ENCODE data around the gene ENC1. TPM values are rescaled to one million over a fixed set of nuclear protein-coding genes. Genes with fewer than 3 reads are reported as not detected.

The ENC1 gene
- total RNA-seq, 1 donor from 2014 or later = 36.0 TPM

DNA sequence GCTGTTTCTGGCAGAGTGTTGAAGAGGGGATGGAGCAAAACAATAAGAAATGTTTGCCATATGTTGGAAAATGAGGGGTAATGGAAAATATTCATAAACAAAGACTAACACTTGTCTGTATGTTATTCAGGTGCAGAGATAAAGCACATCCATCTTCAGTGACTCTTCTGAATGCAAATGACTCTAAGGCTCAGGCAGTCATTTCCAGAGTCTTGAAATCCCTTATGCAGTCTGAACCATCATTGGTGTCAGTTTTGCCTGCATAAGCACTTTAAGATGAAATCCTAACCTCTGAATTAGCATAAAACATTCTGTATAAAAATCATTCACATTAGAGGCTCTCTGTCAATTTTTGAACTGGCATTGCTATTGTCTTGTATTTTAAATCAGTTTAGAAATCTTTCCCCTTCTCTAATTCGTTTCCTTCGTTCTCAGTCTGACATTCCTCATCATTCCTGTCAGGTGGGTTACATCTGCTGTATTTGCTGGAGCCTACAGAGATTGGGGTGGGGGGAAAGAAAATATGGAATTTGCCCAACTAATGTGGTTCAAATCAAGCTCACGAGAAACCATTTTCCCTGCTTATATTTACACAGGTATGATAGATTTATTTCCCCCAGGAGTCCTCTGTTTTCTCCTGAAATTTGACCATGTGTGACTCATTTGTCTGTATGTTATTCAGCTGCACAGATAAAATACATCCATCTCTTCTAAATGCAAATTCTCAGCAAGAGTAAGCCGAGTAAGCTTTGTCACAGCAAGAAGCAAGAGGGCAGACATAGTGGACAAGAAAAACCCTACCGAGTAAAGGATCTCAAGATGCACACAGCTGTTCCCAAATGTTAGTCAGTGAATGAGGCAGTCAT is 31.6 kb downstream of the ENC1 start:
- DNase-seq (ENCODE audit: low spot score) = no peak

- no peak for DNase-seq (ENCODE audit: low spot score)
Measured at GRCh38 chr5:74605759-74606158, 34.8 kb downstream of the ENC1 start.

- no peak for DNase-seq (ENCODE audit: low spot score)
Measured at GRCh38 chr5:74603376-74603775, 37.2 kb downstream of the ENC1 start.

DNA sequence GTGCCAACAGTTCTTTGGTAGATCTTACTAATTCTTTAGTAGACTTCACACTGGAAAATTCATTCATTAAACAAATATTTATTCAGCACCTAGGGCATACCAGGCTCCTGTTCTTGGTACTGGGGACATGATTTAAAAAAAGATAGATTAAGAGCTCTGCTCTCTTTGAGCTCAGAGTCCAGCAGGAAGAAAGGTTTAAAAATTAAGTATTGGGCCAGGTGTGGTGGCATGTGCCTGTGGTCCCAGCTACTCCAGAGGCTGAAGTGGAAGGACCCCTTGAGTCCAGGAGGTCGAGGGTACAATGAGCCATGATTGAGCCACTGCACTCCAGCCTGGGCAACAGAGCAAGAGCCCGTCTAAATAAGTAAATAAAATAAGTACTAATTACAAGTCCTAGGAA is 41.4 kb downstream of the ENC1 start:
- DNase-seq (ENCODE audit: low spot score) = no peak

DNA sequence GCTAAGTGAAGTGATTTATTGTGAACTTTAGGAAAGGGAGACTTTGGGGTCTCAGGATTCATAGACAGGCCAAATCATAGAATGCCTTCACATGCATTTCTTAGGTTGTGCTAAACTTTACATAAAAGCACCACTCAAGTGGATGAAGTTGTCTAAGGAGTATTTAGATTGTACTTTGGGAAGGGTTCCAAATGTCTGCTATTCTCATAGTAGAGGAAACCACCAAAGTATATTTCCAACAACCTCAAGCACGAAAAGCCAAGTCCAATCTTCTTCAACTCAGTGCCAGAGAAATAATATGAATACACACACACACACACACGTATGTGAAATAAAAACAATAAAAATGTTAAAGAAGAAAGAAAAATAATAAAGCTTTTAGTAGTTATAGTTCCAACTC is 41.8 kb downstream of the ENC1 start:
- no peak for DNase-seq (ENCODE audit: low spot score)

DNA sequence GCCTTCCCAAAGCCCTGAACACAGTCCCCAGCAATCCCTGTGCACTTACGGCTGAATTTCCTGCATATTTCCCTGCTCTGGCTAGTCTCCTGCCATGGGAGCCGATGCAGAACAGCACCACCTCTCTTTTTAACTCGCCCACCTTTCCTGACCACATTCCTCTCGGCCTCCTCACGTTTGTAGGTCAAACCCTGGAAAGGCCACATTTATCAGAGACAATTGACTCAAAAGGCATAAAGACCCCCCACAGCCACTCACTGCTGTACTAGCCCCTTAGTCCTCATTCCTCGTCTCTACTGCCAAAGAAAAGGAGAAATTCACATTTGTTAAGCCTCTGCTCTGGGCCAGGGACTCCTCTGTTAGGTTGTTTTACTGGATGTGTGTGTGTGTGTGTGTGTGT is 43.6 kb downstream of the ENC1 start:
- no peak for DNase-seq (ENCODE audit: low spot score)

DNA sequence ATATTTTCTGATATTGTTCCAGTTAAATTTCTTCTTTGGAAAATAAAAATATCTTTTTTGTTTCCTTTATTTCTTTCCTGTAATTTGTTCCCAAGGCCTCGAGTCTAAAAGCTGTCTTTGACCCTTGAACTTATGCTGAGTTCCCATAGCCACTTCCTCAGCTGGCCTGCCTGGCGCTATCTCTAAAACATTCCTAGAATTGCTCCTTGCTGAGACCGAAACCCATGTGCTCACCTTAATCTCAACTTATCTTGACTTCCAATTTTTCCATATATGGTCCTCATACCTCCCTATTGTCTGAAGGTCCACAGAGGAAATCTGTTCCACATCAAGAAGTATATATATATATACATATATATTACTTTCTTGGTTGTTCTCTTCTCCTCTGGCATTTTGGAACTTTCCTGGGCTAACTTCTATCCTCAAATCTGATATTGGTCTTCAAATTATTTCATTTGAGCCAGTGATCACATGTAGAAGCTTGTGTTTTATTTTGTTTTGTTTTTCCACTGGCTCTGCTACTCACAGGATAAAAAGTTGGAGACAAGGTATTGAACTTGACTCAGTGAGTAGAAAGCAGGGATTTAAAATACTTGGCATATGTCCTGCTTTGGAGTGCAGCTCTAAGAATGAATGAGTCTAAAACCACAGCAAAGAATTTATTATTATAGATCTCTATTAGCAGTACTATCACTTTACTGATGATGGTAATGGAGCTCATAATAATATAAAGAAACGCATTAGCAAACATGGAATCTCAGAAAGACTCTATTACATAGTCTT is 45.2 kb downstream of the ENC1 start:
- DNase-seq (ENCODE audit: low spot score) = peak; percentile 38

- DNase-seq (ENCODE audit: low spot score) = no peak
Measured at GRCh38 chr5:74594137-74595040, 46.1 kb downstream of the ENC1 start.

- DNase-seq (ENCODE audit: low spot score) = no peak
Measured at GRCh38 chr5:74589204-74590056, 51.1 kb downstream of the ENC1 start.

- DNase-seq (ENCODE audit: low spot score) = no peak
Measured at GRCh38 chr5:74588415-74588814, 52.1 kb downstream of the ENC1 start.

GRCh38 chr5:74587890-74588289 is 52.6 kb downstream of the ENC1 start:
- DNase-seq (ENCODE audit: low spot score) = no peak

- no peak for DNase-seq (ENCODE audit: low spot score)
Measured at GRCh38 chr5:74587300-74587699, 53.2 kb downstream of the ENC1 start.

GRCh38 chr5:74586856-74587255 is 53.7 kb downstream of the ENC1 start:
- DNase-seq (ENCODE audit: low spot score) = no peak

DNA sequence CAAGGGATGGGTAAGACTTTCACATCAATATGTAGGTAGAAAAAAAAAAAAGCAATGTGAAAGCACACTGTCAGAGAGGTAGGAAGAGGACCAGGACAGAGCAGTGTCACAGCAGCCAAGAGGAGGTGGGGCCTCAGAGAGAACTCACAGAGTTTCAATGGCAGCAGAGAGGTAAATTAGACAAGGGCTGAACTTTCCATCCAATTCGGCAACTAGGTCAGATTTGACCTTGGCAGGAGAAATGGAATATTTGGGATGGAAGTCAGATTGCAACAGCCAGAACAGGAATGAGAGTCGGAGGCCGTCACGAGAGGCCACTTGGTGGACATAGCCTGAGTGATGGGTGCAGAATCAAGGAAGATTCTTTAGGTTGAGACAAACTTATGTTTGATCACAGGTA is 57.7 kb downstream of the ENC1 start:
- DNase-seq (ENCODE audit: low spot score) = no peak

GRCh38 chr5:74581988-74582365 is 58.6 kb downstream of the ENC1 start:
- no peak for DNase-seq (ENCODE audit: low spot score)

- DNase-seq (ENCODE audit: low spot score) = no peak
Measured at GRCh38 chr5:74580729-74581109, 59.8 kb downstream of the ENC1 start.

- DNase-seq (ENCODE audit: low spot score) = no peak
Measured at GRCh38 chr5:74579215-74579614, 61.3 kb downstream of the ENC1 start.

DNA sequence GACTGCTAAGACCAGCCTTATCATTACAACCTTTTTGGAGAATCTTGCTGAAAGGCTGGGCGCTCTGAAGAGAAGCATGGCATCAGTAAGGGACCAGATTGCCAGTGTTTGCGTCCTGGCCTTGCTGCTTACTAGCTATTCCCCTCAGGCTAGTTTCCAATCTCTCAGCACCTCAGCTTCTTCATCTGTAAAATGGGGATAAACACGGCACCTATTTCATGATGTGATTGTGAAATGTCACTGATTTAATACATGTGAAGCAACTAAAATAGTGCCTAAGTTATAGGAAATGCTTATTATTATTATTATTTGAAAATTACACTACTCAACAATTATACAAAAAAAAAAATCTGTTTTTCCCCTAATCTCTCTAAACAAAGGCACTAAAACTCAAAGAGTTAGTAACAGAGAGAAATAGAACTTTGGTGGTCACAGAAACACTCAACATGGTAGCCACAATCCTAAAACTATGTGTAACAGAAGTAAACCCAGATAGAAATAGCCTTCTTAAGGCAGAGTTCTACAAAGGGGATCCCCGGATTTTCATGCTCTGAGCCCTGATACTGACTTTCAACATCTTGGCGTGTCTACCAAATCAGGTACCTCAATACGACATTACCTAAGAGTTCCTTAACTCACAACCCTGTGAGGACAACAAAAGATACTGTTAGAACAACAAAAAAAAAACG is 62.0 kb downstream of the ENC1 start:
- DNase-seq (ENCODE audit: low spot score) = no peak
